ENCODE measurements around the gene NAA40. TPM values are rescaled to one million over a fixed set of nuclear protein-coding genes. Genes with fewer than 3 reads are reported as not detected.

Gene NAA40
- total and polyA plus RNA-seq, 2 of the 4 experiments (the other 2 are of a cell fraction) = 15.2 to 24.7 TPM

DNA sequence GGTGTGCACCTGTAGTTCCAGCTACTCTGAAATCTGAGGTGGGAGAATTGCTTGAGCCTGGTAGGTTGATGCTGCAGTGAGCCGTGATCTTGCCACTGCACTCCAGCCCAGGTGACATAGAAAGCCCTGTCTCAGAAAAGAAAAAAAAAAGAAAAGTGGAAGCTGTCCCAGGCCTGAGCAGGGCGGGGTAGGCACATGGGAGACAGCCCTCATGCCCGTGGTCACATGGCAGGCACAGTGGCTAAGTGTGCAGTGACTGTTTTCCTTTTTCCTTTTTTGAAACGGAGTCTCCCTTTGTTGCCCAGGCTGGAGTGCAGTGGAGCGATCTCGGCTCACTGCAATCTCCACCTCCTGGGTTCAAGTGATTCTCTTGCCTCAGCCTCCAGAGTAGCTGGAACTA lies 55.2 kb downstream of the NAA40 start:
- Histone ChIP-seq H3K79me1 (ENCODE audit: low read depth in 1 of 2, low read length in 2 of 2) (peaks cover 17 to 43% of the 10 kb centered on the region in 2 experiments), H3K18ac (ENCODE audit: low read depth, low read length) (no peak overlapping the region), H2BK15ac (ENCODE audit: low read depth, low read length) (no peak overlapping the region), H3K27me3 (ENCODE audit: control insufficient read depth, insufficient read depth, low read length) (no peaks in the 10 kb centered on the region), H3K4me3 (ENCODE audit: insufficient read depth, low read depth, low read length) (no peak overlapping the region), H4K8ac (ENCODE audit: low read depth in 2 of 2, low read length in 2 of 2) (no peak overlapping the region), H3K4me1 (ENCODE audit: control insufficient read depth, insufficient read depth, low read length) (no peaks in the 10 kb centered on the region), H2AFZ (replicated peaks; ENCODE audit: low read length, poor library complexity) (no peak overlapping the region), H3K9me1 (ENCODE audit: insufficient read depth, low read length) (no peaks in the 10 kb centered on the region; the same call in 1 of the 2 replicates), H4K5ac (ENCODE audit: low read depth, low read length) (no peak overlapping the region), H2BK5ac (ENCODE audit: low read depth, low read length, poor library complexity, severe bottlenecking) (no peak overlapping the region), H3K23ac (ENCODE audit: low read depth, low read length) (no peak overlapping the region), H3K56ac (ENCODE audit: extremely low read depth, insufficient read depth, low read length) (no peak overlapping the region), H3K4me2 (ENCODE audit: low read depth, low read length) (no peak overlapping the region), H3K36me3 (ENCODE audit: control insufficient read depth, insufficient read depth, low read length) (peaks cover 60% of the 10 kb centered on the region), H4K91ac (ENCODE audit: insufficient read depth, low read depth, low read length) (no peak overlapping the region), H3K27ac (ENCODE audit: insufficient read depth, low read length) (no peak overlapping the region), H2BK120ac (ENCODE audit: low read depth, low read length) (no peak overlapping the region), H2AK9ac (replicated peaks; ENCODE audit: low read depth, low read length, poor library complexity) (no peak overlapping the region), H3K9me3 (ENCODE audit: control insufficient read depth, insufficient read depth, low read length) (no peaks in the 10 kb centered on the region), H3K14ac (replicated peaks; ENCODE audit: low read depth, low read length) (no peak overlapping the region), H2AK5ac (ENCODE audit: low read depth, low read length) (no peak overlapping the region), H3K9ac (ENCODE audit: low read depth, low read length) (no peak overlapping the region), H2BK20ac (ENCODE audit: low read depth, low read length) (no peak overlapping the region), H3K4ac (ENCODE audit: low read depth, low read length) (no peak overlapping the region), H4K20me1 (ENCODE audit: insufficient read depth, low read length) (peaks cover 25% of the 10 kb centered on the region)
- POLR2A ChIA-PET (ENCODE audit: unreplicated experiment) = no interaction called here
- ATAC-seq (ENCODE audit: low read depth) = no peak
- BruUV-seq (replicated peaks) = no TSS peak
- intact Hi-C loops (cut with micrococcal nuclease) = no loop called here
- in situ Hi-C loops (cut with MboI; ENCODE audit: low sequenced_read_pairs) = loop anchor here (5.0 kb wide), 1 partner anchor 153 kb away; no protein-coding TSS in a partner anchor
- 100% methylated on average over 1 of the region's 6 CpGs; no CpG with 5 or more reads in 1 of the 2 experiments for WGBS, 2 experiments (ENCODE audit: extremely low coverage in 2 of 2, insufficient read length in 1 of 2)
- CTCF ChIA-PET = no interaction called here
- TF ChIP-seq CEBPB (IDR thresholded peaks at IDR 0.05; ENCODE audit: low read depth, low read length) (no peak), RCOR1 (IDR thresholded peaks at IDR 0.05; ENCODE audit: insufficient replicate concordance, low read length) (no peak), RFX5 (IDR thresholded peaks at IDR 0.05; ENCODE audit: low read depth, low read length) (no peak), MAZ (IDR thresholded peaks at IDR 0.05; ENCODE audit: borderline replicate concordance, low read depth, low read length) (no peak), CHD1 (IDR thresholded peaks at IDR 0.05; ENCODE audit: low read depth, low read length) (no peak), MAFK (IDR thresholded peaks at IDR 0.05; ENCODE audit: low read depth, low read length) (no peak), MXI1 (IDR thresholded peaks at IDR 0.05; ENCODE audit: borderline replicate concordance, low read depth, low read length) (no peak), BHLHE40 (IDR thresholded peaks at IDR 0.05; ENCODE audit: low read depth, low read length) (no peak), RAD21 (IDR thresholded peaks at IDR 0.05; ENCODE audit: low read length) (no peak), NFE2L2 (IDR thresholded peaks at IDR 0.05; ENCODE audit: low read depth, low read length) (no peak), SMC3 (IDR thresholded peaks at IDR 0.05; ENCODE audit: low read depth, low read length) (no peak), POLR2A (IDR thresholded peaks at IDR 0.05; ENCODE audit: low read depth, low read length) (no peak), FOS (IDR thresholded peaks at IDR 0.05; ENCODE audit: low read depth, low read length) (no peak)
- TF ChIP-seq, protein P1, sequence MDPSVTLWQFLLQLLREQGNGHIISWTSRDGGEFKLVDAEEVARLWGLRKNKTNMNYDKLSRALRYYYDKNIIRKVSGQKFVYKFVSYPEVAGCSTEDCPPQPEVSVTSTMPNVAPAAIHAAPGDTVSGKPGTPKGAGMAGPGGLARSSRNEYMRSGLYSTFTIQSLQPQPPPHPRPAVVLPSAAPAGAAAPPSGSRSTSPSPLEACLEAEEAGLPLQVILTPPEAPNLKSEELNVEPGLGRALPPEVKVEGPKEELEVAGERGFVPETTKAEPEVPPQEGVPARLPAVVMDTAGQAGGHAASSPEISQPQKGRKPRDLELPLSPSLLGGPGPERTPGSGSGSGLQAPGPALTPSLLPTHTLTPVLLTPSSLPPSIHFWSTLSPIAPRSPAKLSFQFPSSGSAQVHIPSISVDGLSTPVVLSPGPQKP (IDR thresholded peaks at IDR 0.05; ENCODE audit: borderline replicate concordance, low read depth, low read length) = no peak
- TF ChIP-seq, protein P2, sequence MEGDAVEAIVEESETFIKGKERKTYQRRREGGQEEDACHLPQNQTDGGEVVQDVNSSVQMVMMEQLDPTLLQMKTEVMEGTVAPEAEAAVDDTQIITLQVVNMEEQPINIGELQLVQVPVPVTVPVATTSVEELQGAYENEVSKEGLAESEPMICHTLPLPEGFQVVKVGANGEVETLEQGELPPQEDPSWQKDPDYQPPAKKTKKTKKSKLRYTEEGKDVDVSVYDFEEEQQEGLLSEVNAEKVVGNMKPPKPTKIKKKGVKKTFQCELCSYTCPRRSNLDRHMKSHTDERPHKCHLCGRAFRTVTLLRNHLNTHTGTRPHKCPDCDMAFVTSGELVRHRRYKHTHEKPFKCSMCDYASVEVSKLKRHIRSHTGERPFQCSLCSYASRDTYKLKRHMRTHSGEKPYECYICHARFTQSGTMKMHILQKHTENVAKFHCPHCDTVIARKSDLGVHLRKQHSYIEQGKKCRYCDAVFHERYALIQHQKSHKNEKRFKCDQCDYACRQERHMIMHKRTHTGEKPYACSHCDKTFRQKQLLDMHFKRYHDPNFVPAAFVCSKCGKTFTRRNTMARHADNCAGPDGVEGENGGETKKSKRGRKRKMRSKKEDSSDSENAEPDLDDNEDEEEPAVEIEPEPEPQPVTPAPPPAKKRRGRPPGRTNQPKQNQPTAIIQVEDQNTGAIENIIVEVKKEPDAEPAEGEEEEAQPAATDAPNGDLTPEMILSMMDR (conservative IDR thresholded peaks at IDR 0.05; ENCODE audit: low read depth, low read length) = no peak
- TF ChIP-seq, protein P3, sequence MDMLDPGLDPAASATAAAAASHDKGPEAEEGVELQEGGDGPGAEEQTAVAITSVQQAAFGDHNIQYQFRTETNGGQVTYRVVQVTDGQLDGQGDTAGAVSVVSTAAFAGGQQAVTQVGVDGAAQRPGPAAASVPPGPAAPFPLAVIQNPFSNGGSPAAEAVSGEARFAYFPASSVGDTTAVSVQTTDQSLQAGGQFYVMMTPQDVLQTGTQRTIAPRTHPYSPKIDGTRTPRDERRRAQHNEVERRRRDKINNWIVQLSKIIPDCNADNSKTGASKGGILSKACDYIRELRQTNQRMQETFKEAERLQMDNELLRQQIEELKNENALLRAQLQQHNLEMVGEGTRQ (IDR thresholded peaks at IDR 0.05; ENCODE audit: low read depth, low read length) = no peak
- DNase-seq = no peak
- dilution Hi-C loops (cut with HindIII; ENCODE audit: low sequenced_read_pairs, unreplicated experiment) = no loop called here
